Lung (tissue), 12 donors: ENCODE data around the gene RNF151. TPM values are rescaled to one million over a fixed set of nuclear protein-coding genes. Genes with fewer than 3 reads are reported as not detected.
A peak's percentile ranks its signal among the peaks of the same experiment; 100 is the strongest.
"Not testable (repeated sequence)": the region's sequence is repeated elsewhere in the genome, so short reads cannot be mapped to it uniquely, and the experiment has no call there.

Experiments
- ATAC-seq: fragments of 200-7000 bp; cut with Tn5 transposase; one replicate; pipeline ENCODE4 v1.9.1; 2020; ENCODE audit warnings: moderate number of reproducible peaks; ENCODE audit not compliant: insufficient read depth, low FRiP score
- DNase-seq, 3 donors: peaks; one replicate each; pipeline ENCODE4 v3.0.0-alpha.2; 2013 to 2017
- H3K27ac ChIP-seq, 2 donors: one replicate each; pipeline ENCODE4 v1.5.1; 2013; ENCODE audit warnings: mild to moderate bottlenecking in 2 of 2, moderate library complexity in 2 of 2, control low read depth in 1 of 2, inconsistent platforms in 1 of 2, low read depth in 1 of 2, low read length in 1 of 2
- H3K27me3 ChIP-seq, 3 donors: one replicate each; pipeline ENCODE4 v1.5.1; 2013; ENCODE audit warnings: low read length in 2 of 3; ENCODE audit not compliant: control insufficient read depth in 3 of 3, insufficient read depth in 3 of 3
- H3K36me3 ChIP-seq, 4 donors: one replicate each; pipeline ENCODE4 v1.5.1; 2013; ENCODE audit warnings: low read length in 4 of 4, mild to moderate bottlenecking in 1 of 4, moderate library complexity in 1 of 4; ENCODE audit not compliant: control insufficient read depth in 4 of 4, insufficient read depth in 4 of 4
- H3K4me1 ChIP-seq, 5 donors: one replicate each; pipeline ENCODE4 v1.5.1; 2013; ENCODE audit warnings: low read length in 5 of 5, mild to moderate bottlenecking in 2 of 5, moderate library complexity in 1 of 5; ENCODE audit not compliant: control insufficient read depth in 5 of 5, insufficient read depth in 5 of 5
- H3K4me3 ChIP-seq: one replicate; pipeline ENCODE4 v1.5.1; 2013; ENCODE audit warnings: mild to moderate bottlenecking, control low read depth, moderate library complexity
- H3K9ac ChIP-seq, 2 donors: one replicate each; pipeline ENCODE4 v1.5.1; 2013; ENCODE audit warnings: low read length in 2 of 2, control low read depth in 1 of 2; ENCODE audit not compliant: insufficient read depth in 1 of 2
- H3K9me3 ChIP-seq, 4 donors: one replicate each; pipeline ENCODE4 v1.5.1; 2013; ENCODE audit warnings: low read length in 3 of 4, mild to moderate bottlenecking in 1 of 4, moderate library complexity in 1 of 4; ENCODE audit not compliant: control insufficient read depth in 4 of 4, insufficient read depth in 3 of 4
- WGBS, 2 donors: extraction: QIAGEN DNeasy Blood & Tissue Kit; methylation state at CpG; one replicate each; pipeline ENCODE4 v1.1.7; 2013; 5-methylcytosine and 5-hydroxymethylcytosine counted together
- polyA plus RNA-seq, 2 donors: library from polyadenylated mRNA; stranded (reverse); fragments of 200-250 nt; gene quantifications; one replicate each; pipeline ENCODE4 v1.2.1, GENCODE V29; 2013
- total RNA-seq, 2 donors: library from RNA; depleted of rRNA in 1 of 2; stranded (reverse); fragments of >200 nt in 1 of 2; gene quantifications; one replicate each; pipeline ENCODE4 v1.2.1, GENCODE V29; 2014 to 2021
- TF ChIP-seq, protein P1 (sequence below): IDR thresholded peaks from 2 replicates; pipeline ENCODE4 v1.5.1; 2012; ENCODE audit warnings: mild to moderate bottlenecking; ENCODE audit errors: control extremely low read depth, extremely low read depth
- donor health status: control.
- donor health status: control.
- donor health status: Bipolar disorder and iron deficiency.
- donor health status: healthy.
- donor health status: DM: yes; HTN: yes; CAD: no.

Gene RNF151
- total and polyA plus RNA-seq, 4 donors, result 0.15 TPM; not detected in 3

DNA sequence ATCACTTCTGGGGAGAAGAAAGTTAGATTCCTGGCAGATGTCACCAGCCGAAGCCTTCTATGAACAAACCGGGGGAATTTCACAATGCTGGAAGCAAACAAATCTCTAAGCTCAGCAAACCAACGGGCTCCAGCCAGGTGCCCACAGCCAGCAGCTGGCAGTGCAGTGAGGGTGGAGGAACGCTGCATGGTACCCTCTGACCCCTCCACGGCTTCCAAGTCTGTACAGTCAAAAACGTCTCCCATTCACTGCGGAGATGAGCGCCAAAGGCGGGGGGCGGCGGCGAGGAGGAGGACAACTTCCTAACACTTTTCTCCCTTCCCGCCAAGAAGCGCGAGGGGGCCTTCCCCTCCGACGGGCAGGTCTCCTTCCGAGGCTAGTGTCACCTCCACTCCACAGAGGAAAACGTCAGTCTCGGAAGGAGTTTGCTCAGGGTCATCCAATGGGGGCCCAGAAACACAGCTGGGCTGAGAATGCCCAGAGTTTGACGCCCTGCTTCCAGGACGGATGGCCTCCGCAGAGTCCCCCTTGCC, 42.0 kb downstream of the RNF151 start:
- Histone ChIP-seq H3K4me3 (peak overlapping the region; percentile 83), H3K9me3 (no peaks in the 10 kb centered on the region), H3K27me3 (no peaks in the 10 kb centered on the region), H3K9ac (peak overlapping the region; percentile 2 to 46), H3K36me3 (peaks cover 0 to 5% (median 2%) of the 10 kb centered on the region in 4 donors), H3K4me1 (peaks cover 0 to 43% (median 21%) of the 10 kb centered on the region in 5 donors), H3K27ac (peak overlapping the region; percentile 79 to 90)
- ATAC-seq (no peak), DNase-seq (no peak)
- WGBS, 2 donors, result 1 to 2% methylated on average over 21 to 23 of the region's 23 CpGs
- TF ChIP-seq, protein P1, sequence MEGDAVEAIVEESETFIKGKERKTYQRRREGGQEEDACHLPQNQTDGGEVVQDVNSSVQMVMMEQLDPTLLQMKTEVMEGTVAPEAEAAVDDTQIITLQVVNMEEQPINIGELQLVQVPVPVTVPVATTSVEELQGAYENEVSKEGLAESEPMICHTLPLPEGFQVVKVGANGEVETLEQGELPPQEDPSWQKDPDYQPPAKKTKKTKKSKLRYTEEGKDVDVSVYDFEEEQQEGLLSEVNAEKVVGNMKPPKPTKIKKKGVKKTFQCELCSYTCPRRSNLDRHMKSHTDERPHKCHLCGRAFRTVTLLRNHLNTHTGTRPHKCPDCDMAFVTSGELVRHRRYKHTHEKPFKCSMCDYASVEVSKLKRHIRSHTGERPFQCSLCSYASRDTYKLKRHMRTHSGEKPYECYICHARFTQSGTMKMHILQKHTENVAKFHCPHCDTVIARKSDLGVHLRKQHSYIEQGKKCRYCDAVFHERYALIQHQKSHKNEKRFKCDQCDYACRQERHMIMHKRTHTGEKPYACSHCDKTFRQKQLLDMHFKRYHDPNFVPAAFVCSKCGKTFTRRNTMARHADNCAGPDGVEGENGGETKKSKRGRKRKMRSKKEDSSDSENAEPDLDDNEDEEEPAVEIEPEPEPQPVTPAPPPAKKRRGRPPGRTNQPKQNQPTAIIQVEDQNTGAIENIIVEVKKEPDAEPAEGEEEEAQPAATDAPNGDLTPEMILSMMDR, result no peak

DNA sequence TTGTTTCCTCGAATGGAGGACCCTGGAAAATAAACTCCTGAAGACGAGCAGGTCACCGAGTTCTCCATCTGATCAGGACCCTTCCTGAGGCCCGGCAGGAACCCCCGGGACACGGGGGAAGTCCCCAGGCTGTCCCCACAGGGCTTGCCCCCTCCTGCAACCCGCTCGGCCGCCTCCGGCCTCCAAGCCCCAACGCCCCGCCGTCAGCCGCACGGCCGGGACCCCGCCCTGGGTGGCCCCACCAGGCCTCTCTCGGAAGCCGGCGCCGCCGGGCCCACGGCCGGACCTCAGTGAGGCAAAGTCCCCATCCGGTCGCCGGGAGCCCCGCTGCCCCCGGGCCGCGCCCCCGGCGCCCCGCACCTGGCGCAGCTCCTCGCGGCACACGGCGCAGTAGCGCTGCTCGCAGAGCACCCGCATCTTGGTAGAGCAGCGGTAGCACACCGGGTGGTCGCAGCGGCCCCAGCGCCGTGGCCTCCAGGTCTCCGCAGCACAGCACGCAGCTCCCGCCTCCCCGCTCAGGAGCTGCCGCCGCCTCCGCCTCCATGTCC, 42.6 kb downstream of the RNF151 start:
- Histone ChIP-seq H3K4me3 (peak overlapping the region; percentile 83), H3K9me3 (no peaks in the 10 kb centered on the region), H3K36me3 (peaks cover 0 to 5% (median 2%) of the 10 kb centered on the region in 4 donors), H3K4me1 (peaks cover 0 to 38% (median 19%) of the 10 kb centered on the region in 5 donors), H3K27ac (peak overlapping the region; percentile 79 to 90), H3K9ac (peak overlapping the region in 1 of 2 donors; percentile 46), H3K27me3 (no peaks in the 10 kb centered on the region)
- DNase-seq, result no peak
- no peak for ATAC-seq
- TF ChIP-seq, protein P1, result no peak
- 1 to 2% methylated on average over 35 to 55 of the region's 55 CpGs for WGBS, 2 donors

DNA sequence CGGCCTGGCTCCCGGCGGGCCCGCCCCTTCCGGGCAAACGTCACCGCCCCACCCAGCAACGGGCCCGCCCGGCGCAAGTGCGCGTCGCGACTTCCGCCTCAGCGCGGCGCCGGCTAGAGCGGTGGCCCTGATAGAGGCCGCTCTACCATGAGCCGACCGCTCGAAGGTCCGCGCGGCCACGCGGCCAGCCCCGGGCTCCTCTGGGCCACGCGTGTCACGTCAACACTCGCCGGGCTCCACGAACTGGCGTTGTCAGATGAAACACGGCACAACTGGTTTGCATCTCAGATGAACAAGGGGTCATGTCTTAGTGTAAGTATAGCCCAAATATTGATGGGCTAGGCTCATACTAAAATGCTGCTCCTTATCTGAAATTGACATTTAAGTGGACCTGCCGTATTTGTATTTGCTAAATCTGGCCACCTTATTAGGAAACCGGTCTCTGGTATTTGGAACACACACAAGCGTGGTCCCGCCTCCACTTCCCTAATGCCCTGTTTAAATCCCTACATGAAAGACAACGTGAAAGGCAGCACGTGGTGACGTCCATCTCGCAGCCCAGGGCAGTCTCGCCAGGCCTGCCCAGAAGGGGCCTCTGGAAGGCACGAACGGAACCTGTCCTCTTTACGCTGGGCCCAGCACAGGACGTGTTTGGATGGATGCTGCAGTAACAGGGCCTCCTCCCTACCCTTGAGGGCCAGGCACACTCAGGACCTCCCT, 43.3 kb downstream of the RNF151 start, which contains the start of gene ZNF598:
Gene ZNF598, minus strand, starts transcription at position 31 of the 720 bp plus-strand sequence.
- H3K4me3 ChIP-seq, result peak within 1 kb of the TSS; percentile 83

DNA sequence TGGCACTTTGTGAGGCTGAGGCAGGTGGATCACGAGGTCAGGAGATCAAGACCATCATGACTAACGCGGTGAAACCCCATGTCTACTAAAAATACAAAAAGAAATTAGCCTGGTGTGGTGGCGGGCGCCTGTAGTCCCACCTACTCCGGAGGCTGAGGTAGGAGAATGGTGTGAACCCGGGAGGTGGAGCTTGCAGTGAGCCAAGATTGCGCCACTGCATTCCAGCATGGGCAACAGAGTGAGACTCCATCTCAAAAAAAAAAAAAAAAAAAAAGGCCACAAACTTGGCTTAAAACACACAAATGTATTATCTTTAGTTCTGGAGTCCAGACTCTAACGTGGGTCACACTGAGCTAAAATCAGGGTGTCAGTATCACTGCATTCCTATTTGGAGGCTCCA, 45.1 kb downstream of the RNF151 start:
- 87 to 88% methylated on average over 9 of the region's 9 CpGs for WGBS, 2 donors

More for the DNA sequence above, 43.3 kb downstream of the RNF151 start, which contains the start of gene ZNF598:
- peak within 1 kb of the TSS; percentile 46 to 68 for H3K9ac ChIP-seq
- peaks cover 0 to 31% (median 17%) of the 10 kb centered on the region in 5 donors for H3K4me1 ChIP-seq
- H3K36me3 ChIP-seq, result peaks cover 0 to 5% (median 2%) of the 10 kb centered on the region in 4 donors
- DNase-seq (peak; percentile 86 to 93 (median 88)), ATAC-seq (peak; percentile 89)
- no peaks in the 10 kb centered on the region for H3K27me3 ChIP-seq
- TF ChIP-seq, protein P1, result no peak
- peak within 1 kb of the TSS; percentile 87 to 91 for H3K27ac ChIP-seq
- 1 to 2% methylated on average over 45 to 52 of the region's 52 CpGs for WGBS, 2 donors
- H3K9me3 ChIP-seq, result no peaks in the 10 kb centered on the region

More for the DNA sequence above, 45.1 kb downstream of the RNF151 start:
- H3K4me3 ChIP-seq, ATAC-seq, DNase-seq, H3K27me3 ChIP-seq, H3K9me3 ChIP-seq, H3K9ac ChIP-seq, H3K27ac ChIP-seq, H3K36me3 ChIP-seq: not testable (repeated sequence)
- peaks cover 0 to 27% (median 17%) of the 10 kb centered on the region in 5 donors for H3K4me1 ChIP-seq
